ENCODE data around the gene MYO15A. TPM values are rescaled to one million over a fixed set of nuclear protein-coding genes. Genes with fewer than 3 reads are reported as not detected.

MYO15A gene
- total RNA-seq, 1 donor from 2014 or later: 0.59 TPM

DNA sequence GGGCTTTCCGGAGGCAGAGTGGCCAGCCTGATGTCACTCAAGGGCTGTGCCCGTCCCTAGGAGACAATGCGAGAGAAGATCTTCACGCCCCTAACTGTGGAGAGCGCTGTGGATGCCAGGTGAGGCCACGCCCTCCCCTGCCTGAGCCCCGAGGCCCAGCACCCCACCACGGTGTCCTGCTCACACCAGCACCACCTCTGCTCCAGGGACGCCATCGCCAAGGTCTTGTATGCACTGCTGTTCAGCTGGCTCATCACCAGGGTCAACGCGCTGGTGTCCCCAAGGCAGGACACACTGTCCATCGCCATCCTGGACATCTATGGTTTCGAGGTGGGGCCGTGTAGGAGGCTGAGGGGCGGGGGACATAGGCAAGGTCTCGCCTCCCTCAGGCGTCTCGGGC lies 27.8 kb downstream of the MYO15A start:
- no peak for DNase-seq

DNA sequence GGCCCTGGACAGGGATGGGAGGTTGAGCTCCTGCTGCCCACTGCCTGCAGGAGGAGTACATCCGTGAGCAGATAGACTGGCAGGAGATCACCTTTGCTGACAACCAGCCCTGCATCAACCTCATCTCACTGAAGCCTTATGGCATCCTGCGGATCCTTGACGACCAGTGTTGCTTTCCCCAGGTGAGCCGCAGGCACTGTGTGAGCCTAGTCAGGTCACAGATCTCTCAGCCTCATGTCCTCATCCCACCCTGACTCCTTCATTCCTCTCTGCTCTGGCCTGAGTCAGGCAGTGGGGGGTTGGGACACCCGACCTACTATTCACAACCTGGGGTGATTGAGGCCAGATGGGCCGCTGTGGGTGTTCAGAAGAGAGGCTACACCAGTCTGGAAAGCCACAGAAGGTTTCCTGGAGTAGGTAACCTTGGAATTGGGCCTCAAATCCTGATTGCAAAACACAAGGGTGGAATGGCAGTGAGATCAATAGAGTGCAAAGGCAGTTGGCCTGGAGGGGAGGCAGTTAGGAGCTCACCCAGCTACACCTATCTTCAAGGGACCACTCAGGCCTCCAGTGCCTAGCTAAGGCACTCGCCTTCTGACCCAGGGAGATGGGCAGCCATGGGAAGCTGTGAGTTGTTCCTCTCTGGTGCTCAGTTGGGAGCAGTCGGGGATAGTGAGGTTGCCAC lies 29.7 kb downstream of the MYO15A start:
- no peak for DNase-seq

GRCh38 chr17:18139092-18139491 lies 30.5 kb downstream of the MYO15A start:
- no peak for DNase-seq

DNA sequence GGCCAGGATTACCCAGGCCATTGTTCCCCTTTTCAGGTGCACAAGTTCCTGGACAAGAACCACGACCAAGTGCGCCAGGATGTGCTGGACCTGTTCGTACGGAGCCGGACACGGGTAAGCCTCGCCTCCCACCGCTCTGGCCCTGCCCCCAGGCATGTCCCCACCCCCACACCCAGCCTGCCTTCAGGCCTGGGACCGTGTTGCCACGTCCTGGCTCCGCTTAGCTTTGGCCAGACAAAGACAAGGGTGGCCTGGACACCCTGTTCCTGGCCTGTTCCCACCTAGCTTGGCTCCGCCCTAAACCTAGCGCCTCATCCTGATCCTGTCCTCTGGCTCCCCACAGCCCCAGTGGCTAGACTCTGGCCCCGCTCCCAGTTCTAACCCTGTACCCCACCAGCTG lies 30.9 kb downstream of the MYO15A start:
- no peak for DNase-seq

DNA sequence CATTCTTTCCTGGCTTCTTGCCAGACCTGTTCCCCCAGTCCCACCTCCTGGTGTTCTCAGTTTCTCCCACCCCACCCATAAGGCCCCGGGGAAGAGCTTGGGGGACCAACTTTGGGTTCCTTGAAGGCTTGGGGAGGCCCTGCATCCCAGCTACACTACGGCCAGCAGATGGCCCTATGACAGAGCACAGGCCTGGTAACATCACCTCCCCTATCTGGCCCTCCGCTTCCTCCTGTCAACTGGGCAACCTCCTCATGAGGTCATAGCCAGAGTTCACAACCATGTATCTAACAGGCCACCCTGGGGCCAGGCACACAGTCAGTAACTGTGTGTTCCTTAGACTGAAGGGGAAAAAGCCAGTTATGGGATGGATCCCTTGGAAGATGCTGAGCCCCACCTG lies 31.4 kb downstream of the MYO15A start:
- DNase-seq: no peak

DNA sequence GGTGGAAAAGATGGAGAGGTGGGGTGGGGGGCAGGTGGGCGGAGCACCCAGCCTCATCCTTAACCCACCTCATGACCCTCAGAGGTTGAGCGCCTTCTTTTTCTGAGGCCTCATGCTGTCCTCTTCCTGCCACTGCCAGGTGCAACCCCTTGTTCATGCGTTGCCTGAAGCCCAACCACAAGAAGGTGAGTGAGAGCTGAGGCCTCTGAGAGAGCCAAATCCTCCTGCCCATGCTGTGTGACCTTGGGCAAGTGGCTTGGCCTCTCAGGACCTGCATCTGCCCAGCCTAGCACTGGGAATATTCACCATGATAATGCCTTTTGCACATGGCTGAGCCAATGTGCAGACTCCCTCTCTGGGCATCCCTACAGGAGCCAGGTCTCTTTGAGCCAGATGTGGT lies 32.1 kb downstream of the MYO15A start:
- no peak for DNase-seq

DNA sequence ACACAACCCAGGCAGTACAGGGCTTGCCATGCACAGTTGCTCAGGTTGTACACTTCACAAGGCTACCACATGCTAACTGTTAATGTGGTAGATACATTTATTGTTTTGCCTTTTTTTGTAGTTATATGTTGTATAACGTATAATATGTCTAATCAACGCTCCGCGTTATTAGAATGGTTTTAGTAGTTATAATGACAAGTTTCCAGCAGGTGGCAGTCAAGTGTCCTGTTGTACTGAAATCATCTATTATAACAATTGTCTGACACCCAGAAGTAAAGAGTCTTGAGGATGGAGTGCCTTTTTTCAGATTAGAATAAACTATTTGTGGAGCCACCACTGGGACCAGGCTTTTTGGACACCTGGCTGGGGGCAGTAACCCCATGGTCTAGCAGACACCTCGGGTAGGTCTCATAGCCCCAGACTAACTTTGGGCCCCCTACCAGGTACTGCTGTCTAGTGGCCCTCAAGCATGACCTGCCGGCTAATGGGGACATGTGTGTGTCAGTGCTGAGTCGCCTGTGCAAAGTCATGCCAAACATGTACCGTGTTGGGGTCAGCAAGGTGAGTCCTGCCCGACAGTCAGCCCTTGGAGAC lies 32.8 kb downstream of the MYO15A start:
- peak; percentile 45 for DNase-seq

- DNase-seq: no peak
Observed at GRCh38 chr17:18142417-18142816, 33.9 kb downstream of the MYO15A start.

DNA sequence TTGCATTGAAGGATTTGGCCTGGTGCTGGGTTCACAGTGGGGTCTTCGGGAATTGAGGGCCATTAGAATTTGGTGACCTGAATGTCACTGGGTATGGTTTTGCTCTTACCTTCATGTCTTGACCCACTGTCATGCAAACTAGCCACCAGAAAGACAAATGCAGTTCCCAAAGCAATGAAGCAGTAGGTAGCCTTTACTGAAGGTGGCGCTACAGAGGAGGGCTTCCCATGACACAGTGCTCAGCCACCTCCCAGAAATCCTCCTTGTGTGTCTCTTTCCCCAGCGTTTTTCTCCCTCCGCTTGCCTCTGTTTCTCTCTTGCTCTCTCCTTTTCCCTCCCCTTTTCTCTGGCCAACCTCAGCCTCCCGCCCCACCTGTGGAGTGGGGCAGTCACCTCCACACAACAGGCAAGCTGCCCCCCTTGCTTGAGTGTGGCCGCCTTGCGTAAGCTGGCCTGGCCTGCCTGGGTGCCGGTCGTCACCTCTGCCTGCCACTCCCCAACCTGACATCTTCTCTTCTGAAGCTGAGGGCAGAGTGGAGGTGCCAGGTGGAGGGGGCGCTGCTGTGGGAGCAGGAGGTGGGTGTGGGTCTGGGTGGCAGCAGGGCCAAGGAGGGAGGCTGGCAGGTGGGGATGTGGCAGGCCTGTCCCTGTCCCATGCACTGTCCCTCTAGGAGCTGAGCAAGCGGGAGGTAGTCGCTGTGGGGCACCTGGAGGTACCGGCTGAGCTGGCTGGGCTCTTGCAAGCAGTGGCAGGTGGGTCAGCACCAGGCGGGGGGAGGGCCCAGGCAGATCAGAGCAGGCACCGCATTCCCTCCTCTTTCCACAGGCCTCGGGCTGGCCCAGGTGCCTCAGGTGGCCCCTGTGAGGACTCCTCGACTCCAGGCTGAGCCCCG lies 34.7 kb downstream of the MYO15A start:
- DNase-seq: no peak

- DNase-seq: no peak
Observed at GRCh38 chr17:18144261-18144660, 35.7 kb downstream of the MYO15A start.

- no peak for DNase-seq
Observed at GRCh38 chr17:18144855-18145254, 36.3 kb downstream of the MYO15A start.

GRCh38 chr17:18145811-18146210 lies 37.3 kb downstream of the MYO15A start:
- DNase-seq: no peak

DNA sequence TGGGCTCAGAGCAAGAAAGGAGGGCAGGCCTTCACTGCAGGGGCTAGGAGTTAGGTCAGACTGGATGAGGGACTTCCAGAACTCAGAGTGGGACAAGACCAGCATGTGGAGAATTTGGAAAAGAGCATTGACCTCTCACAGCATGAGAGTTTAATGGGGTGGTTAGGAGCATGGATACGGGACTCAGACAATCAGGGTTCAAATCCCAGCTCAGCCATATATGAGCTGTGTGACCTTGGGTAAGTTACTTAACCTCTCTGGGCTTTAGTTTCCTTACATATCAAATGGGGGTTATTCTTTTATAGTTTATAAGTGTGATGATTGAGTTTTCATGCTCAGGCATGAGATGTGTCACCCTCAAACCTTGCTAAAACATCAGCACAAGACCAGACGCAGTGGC lies 37.7 kb downstream of the MYO15A start:
- DNase-seq: no peak

- DNase-seq: no peak
Observed at GRCh38 chr17:18146980-18147379, 38.4 kb downstream of the MYO15A start.

GRCh38 chr17:18148586-18148985 lies 40.0 kb downstream of the MYO15A start:
- DNase-seq: no peak

GRCh38 chr17:18151290-18151689 lies 42.7 kb downstream of the MYO15A start:
- DNase-seq: no peak

- no peak for DNase-seq
Observed at GRCh38 chr17:18155179-18155578, 46.6 kb downstream of the MYO15A start.

GRCh38 chr17:18156171-18156975 lies 47.8 kb downstream of the MYO15A start:
- no peak for DNase-seq

DNA sequence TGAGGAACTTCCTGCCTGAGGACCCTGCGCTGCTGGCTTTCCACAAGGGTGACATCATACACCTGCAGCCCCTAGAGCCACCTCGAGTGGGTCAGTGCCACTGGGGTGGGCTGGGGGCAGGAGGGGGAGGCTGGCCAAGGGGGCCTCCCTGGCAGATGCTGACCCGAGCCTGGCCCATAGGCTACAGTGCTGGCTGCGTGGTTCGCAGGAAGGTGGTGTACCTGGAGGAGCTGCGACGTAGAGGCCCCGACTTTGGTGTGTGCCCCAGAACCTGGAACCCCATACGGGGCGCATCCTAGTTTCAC lies 48.4 kb downstream of the MYO15A start:
- no peak for DNase-seq

DNA sequence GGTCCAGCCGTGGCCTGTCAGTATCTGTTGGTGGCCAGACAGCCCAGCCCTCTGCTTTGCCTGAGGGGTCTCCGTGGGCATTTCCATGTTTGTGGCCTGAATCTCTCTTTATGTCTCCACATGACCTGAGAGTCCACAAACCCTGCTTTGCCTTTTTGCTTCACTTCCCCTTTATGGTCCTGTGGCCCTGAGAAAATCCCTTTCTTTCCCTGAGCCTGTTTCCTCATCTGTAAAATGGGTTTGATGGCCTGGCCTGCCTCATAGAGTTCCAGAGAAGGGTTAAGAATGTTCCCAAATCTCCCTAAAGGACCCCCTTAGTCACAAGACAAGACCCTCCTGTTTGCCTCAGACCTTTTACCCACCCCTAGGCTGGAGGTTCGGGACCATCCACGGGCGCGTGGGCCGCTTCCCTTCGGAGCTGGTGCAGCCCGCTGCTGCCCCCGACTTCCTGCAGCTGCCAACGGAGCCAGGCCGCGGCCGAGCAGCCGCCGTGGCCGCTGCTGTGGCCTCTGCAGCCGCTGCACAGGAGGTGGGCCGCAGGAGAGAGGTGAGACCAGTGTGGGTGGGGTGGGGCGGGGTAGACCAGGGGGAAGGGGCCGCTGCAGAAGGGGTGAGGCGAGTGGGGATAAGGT lies 48.9 kb downstream of the MYO15A start:
- DNase-seq: no peak

GRCh38 chr17:18158022-18158600 lies 49.6 kb downstream of the MYO15A start:
- DNase-seq: peak; percentile 50

All from skin of body (tissue), 2 donors.